ENCODE data around the gene MS4A18. TPM values are rescaled to one million over a fixed set of nuclear protein-coding genes. Genes with fewer than 3 reads are reported as not detected.

The MS4A18 gene
- total RNA-seq, 4 donors from 2014 or later, result not detected

- WGBS, 2 donors, result 77 to 81% methylated on average over 6 of the region's 6 CpGs
- peak in 1 of 2 donors; percentile 8 for DNase-seq (ENCODE audit: low spot score in 2 of 2)
- no peak overlapping the region for H3K4me3 ChIP-seq (ENCODE audit: low read depth, poor library complexity, severe bottlenecking)
- no peak for TF ChIP-seq POLR2A (IDR thresholded peaks at IDR 0.05)
- no peak for TF ChIP-seq CTCF (IDR thresholded peaks at IDR 0.05)
- intact Hi-C loops (cut with DNase I; ENCODE audit: low total_unique reads), result no loop called here
Measured at GRCh38 chr11:60720460-60720859, 4.1 kb upstream of the MS4A18 start.

GRCh38 chr11:60725592-60725991, 1.1 kb downstream of the MS4A18 start:
- no peak for TF ChIP-seq CTCF (IDR thresholded peaks at IDR 0.05)
- no peak for TF ChIP-seq POLR2A (IDR thresholded peaks at IDR 0.05)
- no peak for DNase-seq (ENCODE audit: low spot score in 2 of 2)
- no peak overlapping the region for H3K4me3 ChIP-seq (ENCODE audit: low read depth, poor library complexity, severe bottlenecking)
- WGBS, 2 donors, result 83 to 91% methylated on average over 1 of the region's 1 CpG
- intact Hi-C loops (cut with DNase I; ENCODE audit: low total_unique reads), result no loop called here

GRCh38 chr11:60731586-60731985, 7.1 kb downstream of the MS4A18 start:
- no peak for DNase-seq (ENCODE audit: low spot score in 2 of 2)
- no peak overlapping the region for H3K4me3 ChIP-seq (ENCODE audit: low read depth, poor library complexity, severe bottlenecking)
- WGBS, 2 donors, result 79 to 85% methylated on average over 8 of the region's 8 CpGs
- TF ChIP-seq POLR2A (IDR thresholded peaks at IDR 0.05), result no peak
- no peak for TF ChIP-seq CTCF (IDR thresholded peaks at IDR 0.05)
- intact Hi-C loops (cut with DNase I; ENCODE audit: low total_unique reads), result no loop called here

GRCh38 chr11:60734279-60734678, 9.8 kb downstream of the MS4A18 start:
- WGBS, 2 donors, result 77 to 83% methylated on average over 4 of the region's 4 CpGs
- H3K4me3 ChIP-seq (ENCODE audit: low read depth, poor library complexity, severe bottlenecking), result no peak overlapping the region
- intact Hi-C loops (cut with DNase I; ENCODE audit: low total_unique reads), result no loop called here
- TF ChIP-seq POLR2A (IDR thresholded peaks at IDR 0.05), result no peak
- TF ChIP-seq CTCF (IDR thresholded peaks at IDR 0.05), result no peak
- no peak for DNase-seq (ENCODE audit: low spot score in 2 of 2)

GRCh38 chr11:60739114-60739513, 14.6 kb downstream of the MS4A18 start:
- TF ChIP-seq CTCF (IDR thresholded peaks at IDR 0.05), result no peak
- no peak for TF ChIP-seq POLR2A (IDR thresholded peaks at IDR 0.05)
- no peak for DNase-seq (ENCODE audit: low spot score in 2 of 2)
- WGBS, 2 donors, result 63 to 69% methylated on average over 7 of the region's 7 CpGs
- H3K4me3 ChIP-seq (ENCODE audit: low read depth, poor library complexity, severe bottlenecking), result no peak overlapping the region
- intact Hi-C loops (cut with DNase I; ENCODE audit: low total_unique reads), result no loop called here

- TF ChIP-seq CTCF (IDR thresholded peaks at IDR 0.05), result no peak
- TF ChIP-seq POLR2A (IDR thresholded peaks at IDR 0.05), result no peak
- intact Hi-C loops (cut with DNase I; ENCODE audit: low total_unique reads), result no loop called here
- DNase-seq (ENCODE audit: low spot score in 2 of 2), result no peak
- H3K4me3 ChIP-seq (ENCODE audit: low read depth, poor library complexity, severe bottlenecking), result no peak overlapping the region
Measured at GRCh38 chr11:60740573-60740972, 16.1 kb downstream of the MS4A18 start.

Measured in lower leg skin (tissue), 4 donors.